GM18867 (cell line): Measurements from ENCODE around the gene MYOZ2.

Source experiments
- ATAC-seq: cut with Tn5 transposase; IDR thresholded peaks from one replicate; pipeline ENCODE4 v1.9.1; 2021; ENCODE audit warnings: mild to moderate bottlenecking, moderate library complexity; ENCODE audit not compliant: unreplicated experiment

MYOZ2 gene

DNA sequence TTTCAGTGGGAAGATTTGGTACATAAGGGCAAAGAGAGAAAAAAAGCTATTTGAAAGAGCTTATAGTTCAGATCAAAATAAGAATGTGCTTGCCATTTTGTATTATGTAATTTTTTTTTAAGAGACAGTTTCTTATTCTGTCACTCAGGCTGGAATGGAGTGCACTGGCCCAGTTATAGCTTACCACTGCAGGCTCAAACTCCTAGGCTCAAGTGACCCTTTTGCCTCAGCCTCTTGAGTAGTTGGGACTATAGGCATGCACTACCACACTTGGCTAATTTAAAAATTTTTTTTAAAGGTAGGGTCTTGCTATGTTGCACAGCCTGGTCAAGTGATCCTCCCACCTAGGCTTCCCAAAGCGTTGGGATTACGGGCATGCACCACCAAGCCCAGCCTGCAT is 54.7 kb downstream of the MYOZ2 start:
- no peak for ATAC-seq

DNA sequence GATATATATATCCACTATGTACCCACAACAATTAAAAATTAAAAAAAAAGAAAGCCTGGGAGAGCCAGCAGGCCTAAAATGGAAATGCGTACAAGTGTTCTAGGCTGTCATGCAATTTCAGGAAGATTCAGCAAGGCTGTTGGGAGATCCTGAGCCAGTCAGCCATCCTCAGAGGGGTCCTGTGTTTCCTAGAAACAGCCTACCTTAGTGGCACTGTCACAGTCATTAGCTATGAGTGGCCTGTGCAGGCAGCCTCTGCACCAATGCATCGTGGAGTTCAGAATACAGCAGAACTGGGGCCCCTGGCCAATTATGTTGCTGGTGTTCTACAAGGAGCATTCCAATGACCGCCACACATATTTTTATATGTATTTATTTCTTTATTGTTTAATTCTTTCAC is 55.9 kb downstream of the MYOZ2 start:
- ATAC-seq: no peak

DNA sequence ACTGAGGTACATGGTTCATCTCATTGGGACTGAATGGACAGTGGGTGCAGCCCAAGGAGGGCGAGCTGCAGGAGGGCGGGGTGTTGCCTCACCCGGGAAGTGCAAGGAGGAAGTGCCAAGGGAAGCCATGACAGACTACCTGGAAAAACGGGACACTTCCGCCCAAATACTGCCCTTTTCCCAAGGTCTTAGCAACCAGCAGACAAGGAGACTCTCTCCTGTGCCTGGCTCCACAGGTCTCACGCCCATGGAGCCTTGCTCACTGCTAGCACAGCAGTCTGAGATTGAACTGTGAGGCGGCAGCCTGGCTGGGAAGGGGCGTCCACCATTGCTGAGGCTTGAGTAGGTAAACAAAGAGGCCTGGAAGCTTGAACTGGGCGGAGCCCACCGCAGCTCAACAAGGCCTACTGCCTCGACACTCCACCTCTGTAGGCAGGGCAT is 62.2 kb downstream of the MYOZ2 start:
- no peak for ATAC-seq

DNA sequence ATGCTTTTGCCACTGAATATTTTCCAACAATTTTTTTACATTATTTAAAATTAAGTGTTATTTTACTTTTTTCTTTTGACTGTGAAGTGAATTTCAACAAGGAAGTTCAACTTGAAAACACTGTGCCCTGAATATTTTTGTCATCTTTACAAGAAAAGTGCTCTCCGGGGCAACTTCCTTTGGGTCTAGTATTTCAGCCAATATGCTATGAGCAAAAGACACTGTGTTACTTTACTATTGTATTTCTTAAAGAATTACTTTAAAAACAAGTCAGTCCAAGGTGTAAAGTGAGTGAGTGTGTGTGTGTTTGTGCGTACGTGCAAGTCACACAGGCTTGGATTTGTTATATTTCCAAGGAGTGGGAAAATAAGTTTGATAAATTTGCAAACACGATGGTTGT is 69.3 kb downstream of the MYOZ2 start:
- ATAC-seq: no peak

DNA sequence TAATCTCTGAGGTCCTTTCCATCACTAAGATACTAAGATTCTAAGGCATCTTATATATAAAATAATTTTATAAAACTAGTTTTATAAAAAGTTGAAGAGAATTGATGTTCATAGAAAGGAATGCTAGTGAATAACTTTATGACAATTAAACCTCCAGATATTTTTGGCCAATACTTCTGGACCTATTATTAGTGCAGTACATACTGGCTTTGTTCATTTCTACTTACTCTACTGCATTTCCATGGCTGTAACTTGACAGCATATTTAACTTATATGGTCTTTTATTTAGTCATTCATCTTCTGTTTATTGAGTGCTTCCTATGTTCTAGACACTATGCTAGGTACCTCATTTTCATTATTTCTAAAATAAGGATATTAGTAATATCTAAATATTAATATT is 70.1 kb downstream of the MYOZ2 start:
- ATAC-seq: no peak

DNA sequence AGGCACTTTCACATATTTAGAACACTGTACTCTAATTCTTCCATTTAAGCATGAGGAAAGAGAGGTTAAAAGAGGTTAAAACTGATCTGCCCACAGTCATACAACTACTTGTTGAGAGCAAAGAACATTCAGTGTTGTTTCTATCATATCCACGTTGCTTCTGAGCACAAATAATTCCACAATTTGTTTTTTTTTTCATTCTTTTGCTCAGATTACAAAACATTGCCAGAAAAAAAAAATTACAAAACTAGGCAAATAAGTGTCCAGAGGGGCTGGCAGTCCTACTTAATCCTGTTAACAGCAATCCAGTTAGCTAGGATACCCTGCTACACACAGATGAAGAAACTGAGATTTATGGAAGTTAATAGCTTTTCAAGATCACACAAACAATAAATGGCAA is 70.5 kb downstream of the MYOZ2 start:
- no peak for ATAC-seq

DNA sequence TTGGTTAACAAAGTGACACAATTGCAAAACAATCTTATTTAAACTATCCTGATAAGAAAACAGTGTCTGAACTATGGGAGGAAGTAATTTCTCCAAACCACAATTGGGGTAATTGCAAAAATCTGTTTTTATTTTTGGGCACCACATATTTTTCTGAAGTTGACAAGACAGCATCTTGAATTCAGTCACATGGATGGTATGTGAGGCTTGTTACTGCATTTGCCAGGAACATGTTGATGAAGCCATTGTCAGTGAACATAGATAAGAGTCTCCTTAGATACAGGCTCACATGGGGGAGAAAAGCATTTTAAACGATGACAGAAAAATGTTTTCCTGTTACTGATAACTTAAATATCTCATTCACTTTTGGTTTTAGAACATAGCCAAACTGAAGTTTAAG is 71.4 kb downstream of the MYOZ2 start:
- no peak for ATAC-seq

DNA sequence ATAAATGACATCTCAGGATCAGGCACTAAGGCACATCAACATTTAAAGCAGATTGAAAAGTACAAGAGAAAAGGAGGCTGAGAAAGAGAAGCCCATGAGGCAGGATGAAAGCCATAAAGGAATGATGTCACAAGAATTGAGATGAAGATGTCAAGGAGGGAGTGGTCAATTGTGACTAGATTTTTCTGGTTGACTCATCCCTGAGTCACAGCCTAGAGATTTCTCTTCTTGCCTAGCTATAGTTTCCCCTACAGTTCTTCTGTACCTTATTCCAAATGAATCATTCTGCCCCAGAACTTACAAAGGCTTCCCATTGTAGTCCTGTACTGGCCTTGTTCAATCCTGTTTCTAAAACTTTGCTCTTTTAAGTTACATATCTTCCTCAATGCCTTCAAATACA is 73.4 kb downstream of the MYOZ2 start:
- ATAC-seq: no peak

DNA sequence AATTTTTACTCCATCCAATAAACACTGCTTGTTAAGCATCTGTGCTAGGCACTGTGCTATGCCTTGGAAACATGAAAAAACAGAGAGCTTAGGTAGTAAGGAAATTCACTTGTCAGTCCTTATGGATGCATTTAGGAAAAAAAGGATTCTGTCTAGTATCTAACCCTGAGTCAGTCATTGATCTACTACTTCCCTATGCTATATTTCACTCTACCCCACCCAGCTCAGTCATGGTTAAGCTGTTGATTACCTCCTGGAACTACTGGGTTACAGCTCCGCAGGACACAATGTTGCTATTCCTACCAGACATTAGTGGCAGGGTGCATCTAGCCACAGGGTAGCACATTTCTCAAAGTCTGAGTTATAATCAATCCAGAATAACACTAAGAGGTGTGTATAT is 74.0 kb downstream of the MYOZ2 start:
- no peak for ATAC-seq

DNA sequence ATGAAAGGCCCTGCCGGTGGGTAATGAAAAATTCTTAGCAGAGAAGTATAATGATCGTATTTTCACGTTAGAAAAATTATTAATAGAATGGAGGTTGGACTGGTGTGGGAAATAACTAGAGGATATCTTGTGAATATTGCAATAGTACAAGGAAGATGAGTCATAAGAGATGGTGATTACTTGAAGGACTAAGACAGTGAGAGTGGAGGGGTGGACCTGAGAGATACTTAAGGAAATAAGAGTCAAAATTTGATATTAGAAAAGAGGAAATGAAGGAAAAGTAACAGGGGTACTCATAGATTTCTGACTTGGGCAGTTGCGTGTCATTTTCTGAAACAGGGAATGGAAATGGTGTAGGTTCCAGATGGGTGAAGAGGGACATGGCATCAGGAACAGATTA is 75.1 kb downstream of the MYOZ2 start:
- no peak for ATAC-seq

DNA sequence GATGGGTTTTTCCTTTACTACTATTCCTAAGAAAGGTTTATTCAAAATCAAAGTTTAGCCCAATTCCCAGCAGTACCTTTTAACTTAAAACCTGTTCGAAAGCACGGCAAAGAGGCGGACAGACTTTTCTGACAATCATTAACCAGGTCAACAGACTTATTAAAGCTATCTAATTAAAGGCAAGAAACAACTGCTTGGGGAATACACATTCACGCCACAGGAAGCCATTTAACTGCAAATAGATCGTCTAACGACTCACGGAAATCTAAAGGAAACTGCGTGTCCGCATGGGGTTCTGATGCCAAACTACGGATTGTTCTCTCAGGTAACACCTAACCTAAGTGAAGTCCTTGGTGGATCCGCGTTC is 76.2 kb downstream of the MYOZ2 start:
- ATAC-seq: peak; percentile 13

DNA sequence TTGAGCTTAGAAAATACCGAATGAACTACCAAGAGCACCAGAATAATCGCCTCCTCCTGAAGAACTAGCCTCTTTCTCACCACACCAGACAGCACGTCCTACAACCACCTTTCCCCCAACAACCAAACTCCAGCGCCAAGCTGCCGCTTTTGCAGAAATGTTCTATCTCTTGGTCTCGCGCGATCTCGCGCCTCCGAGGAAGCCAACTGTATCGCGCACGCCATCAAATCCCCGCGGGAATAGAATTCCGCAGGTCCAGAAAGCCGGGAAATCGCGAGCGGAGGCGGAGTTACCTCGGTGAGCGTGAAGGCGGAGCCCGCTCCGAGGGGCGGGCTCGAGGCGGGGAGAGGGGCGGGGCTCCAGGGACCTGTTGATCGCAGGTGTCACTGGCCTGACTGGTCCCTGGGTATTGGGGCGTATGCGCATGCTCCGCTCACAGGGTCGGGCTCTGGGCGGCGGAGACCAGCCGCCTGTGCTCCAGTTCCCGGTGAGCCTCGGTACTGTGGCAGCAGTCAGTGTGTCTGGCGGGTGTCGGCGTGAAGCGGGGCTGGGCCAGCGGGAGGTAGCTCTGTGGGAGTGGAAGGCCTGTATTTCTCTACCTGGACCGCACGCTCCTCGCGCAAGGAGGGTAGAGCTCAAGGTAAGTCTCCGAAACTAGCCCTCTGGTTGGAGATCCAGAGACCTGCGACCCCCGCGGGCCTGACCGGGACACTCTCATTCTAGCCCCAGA is 76.8 kb downstream of the MYOZ2 start, which contains the start of gene USP53:
Gene USP53, plus strand, starts transcription at position 480 of the 730 bp plus-strand sequence. CDS start 27,047 bp downstream, outside the sequence.
- peak; percentile 95 for ATAC-seq

DNA sequence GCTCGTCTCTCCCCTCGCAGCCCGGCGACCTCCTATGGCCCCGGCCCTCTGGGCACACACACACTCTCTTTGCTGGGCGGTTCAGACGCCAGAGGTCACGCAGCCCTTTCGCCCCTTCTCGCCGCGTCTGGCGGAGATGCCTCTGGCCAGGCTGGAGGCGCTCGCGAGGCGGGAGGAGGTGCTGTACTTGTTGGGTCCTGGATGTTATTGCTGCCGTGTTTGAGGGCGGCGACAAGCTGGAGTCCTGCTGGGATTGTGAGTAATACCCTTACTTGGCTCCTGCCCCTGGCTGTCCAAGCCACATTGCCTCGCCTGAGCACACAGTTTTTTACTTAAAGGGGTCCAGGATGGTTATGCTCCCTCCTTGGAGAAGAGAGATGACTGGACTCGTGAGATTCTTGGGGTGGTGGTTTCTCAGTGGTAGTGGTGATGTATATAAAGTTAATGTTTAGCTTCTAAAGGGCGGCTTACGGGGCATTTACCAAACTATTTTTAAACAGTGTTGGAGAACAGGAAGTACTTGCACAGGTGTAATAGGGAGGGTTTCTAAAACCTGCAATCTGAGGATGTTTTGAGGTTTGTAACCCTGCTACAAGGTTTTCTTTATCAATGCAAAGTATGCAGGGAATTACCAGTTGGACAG is 77.5 kb downstream of the MYOZ2 start:
- peak; percentile 58 for ATAC-seq

DNA sequence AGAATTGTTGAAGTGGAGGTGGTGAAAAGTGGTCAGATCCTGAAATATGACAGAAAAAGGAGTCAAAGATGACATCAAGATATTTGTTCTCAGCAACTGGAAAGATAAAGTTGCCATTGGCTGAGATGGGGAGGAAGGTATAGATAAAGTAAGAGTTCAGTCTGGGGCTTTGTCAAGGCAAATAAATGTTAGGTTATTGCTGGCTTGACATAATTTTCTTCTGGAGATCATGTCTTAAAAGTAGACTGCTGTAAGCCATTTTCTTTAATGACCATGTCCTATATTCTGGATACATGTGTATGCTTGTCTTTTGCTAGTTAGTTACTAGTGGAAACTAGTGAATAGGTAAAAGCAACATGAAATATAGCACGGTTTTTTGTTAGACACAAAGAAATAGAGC is 82.5 kb downstream of the MYOZ2 start:
- no peak for ATAC-seq

DNA sequence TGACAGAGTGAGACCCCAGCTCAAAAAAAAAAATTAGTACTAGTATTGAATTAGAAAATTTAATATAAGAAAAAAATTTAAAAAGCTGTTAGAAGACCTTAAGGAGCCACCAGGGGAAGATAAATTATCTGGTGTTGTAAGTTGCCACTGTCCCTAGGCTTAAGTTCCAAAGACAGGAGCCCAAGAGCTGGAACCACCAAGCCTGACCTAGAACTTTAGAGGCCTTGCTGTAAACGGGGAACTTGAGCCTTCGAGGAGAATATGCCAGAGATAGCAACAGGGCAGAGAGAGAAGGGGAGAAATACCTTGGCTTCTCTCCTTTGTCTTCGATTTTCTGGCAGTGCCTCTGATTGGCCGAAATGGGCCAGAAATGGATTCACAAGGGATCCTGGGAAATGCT is 85.8 kb downstream of the MYOZ2 start:
- no peak for ATAC-seq

DNA sequence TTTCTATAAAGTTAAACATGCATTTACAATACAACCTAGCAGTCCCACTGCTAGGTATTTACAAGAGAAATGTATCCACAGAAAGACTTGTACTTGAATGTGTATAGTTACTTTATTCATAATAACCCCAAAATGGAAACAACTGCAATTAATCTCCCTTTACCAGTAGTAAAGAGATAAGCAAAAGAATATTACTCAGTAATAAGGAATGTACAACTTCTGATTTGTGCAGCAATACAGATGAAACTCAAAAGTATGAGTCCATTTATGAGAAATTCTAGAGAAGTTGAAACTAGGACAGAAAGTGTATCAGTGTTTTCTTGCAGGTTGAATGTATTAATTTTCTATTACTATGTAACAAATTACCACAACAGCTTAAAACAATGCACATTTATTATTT is 92.1 kb downstream of the MYOZ2 start:
- no peak for ATAC-seq

DNA sequence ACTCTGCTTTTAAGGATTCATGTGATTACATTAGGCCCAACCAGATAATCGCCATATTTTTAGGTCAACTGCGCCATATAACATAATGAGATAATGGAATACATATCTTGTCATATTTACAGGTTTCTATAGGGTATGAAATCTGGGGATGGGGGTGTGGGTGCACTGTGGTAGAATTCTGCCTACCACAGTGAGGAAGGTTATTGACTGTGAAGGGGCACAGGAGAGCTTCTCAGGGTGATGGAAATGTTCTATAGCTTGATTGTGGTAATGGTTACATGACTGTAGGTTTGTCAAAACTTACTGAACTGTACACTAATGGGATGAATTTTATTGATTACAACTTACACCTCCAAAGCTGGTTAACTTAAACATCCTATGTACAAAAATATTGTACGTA is 92.8 kb downstream of the MYOZ2 start:
- no peak for ATAC-seq

DNA sequence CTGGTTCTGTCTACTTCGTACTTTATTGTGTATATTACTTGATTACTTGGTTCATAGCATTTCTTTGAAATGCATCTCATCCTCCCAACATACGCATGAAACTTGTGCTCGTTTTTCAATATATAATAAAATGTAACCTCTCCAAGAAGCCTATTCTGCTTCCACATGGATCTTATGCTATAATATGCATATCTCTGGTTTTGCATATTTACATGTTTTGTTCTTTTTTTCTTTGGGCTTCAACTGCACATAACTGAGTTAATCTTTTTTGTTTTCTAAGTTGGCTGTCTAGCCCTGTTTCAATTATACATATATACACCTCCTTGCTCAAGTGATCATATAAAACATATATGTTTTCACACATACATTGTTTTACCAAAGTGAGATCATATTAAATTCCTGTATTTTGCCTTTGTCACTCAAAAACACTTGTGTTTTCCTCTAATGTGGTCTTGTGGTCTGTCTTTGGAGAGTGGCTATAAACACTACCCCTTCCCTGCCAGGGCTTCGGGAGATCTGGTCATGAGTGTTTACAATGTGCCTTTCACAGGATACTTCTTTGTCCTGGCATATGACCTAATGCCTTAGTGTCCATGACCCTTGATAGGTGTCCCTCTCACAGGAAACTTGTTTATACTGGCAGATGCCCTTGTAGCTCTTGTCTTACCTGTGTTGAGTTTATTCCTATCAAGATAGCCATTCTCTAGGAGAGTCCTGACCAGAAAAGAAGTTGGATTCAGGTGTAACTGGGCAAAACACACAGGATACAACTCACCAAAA is 94.5 kb downstream of the MYOZ2 start:
- ATAC-seq: no peak

DNA sequence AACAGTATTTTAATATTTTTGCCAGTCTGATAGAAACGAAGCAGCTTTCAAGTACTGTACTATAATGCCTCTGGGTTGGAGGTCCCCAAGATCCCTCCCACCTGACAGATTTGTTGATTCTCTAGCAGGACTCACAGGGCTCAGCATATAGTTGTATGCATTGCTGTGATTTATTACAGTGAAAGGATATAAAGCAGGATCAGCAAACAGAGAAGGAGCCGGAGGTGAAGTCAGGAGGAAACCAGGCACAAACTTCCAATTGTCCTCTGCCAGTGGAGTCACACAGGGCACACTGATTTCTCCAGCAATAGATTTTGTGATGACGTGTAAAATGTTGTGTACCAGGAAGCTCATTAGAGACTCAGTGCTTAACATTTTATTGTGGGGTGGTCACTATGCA is 95.9 kb downstream of the MYOZ2 start:
- no peak for ATAC-seq

DNA sequence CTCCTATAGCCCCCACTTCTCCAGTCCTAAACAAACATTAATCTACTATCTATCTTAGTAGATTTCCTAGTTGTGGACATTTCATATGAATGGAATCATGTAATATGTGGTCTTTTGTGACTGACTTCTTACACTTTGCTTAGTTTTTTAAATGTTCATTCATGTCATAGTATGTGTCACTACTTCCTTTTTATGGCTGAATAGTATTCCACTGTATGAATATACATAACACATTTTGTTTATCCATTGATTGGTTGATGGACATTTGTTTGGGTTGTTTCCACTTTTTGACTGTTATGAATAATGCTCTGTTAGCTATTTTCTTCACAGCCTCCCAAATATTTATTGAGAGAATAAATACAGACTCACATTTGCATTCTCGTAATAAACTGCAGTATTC is 96.7 kb downstream of the MYOZ2 start:
- no peak for ATAC-seq

DNA sequence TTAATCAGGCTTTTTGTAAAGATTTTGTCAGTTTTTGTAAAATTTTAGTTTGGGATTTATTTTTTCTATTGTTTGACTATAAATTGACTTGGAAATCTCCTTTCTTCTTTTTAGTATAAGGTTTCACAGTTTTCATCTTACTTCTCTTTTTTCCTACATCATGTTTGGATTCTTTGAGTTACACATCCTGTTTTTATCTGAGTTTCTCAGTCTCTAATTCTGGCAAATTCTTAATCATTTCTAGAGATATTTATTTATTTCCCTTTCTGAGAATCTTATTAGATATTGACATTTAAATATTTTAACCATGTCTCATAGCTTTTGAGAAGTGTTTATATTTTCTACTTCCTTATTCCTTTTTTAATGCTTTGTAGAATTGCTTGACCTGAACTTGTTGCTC is 97.6 kb downstream of the MYOZ2 start:
- ATAC-seq: no peak

DNA sequence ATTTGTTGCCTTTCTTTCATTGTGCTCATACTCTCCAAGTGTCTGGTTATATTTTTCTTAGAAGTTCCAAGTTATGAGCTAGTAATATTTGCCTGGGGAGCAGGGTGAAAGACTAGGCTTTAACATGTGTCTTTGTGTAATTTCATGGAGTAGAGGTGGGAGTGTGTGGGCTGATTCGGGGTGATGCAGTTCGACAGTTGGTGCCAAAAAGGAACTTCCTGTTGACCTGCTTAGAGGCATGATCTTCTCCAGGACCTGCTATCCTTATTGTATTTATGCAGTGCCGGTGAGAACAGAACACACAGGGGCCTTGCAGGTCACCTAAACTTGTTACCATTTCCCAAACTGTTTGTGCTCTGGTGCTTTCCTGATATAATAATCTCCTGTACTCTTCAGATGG is 98.1 kb downstream of the MYOZ2 start:
- ATAC-seq: no peak
